Measurements from ENCODE around the gene SLC25A30.

- TF ChIP-seq CTCF (IDR thresholded peaks at IDR 0.05) (no peak), POLR2A (IDR thresholded peaks at IDR 0.05) (no peak)
These were observed 52.7 kb downstream of the SLC25A30 start for GRCh38 chr13:45365558-45365885.
